COR-L47 (cell line): Measurements from ENCODE around the gene STAT5B.

Source experiments
- DNase-seq: peaks from one replicate; lab custom pipeline; 2025; lab: John Stamatoyannopoulos, UW

STAT5B gene

GRCh38 chr17:42284566-42284965 is 8.4 kb upstream of the STAT5B start:
- DNase-seq = no peak

- no peak for DNase-seq
Observed at GRCh38 chr17:42284024-42284369, 7.8 kb upstream of the STAT5B start.

GRCh38 chr17:42283241-42284023 is 7.2 kb upstream of the STAT5B start:
- no peak for DNase-seq

GRCh38 chr17:42282478-42283080 is 6.4 kb upstream of the STAT5B start:
- DNase-seq = no peak

- peak; percentile 83 for DNase-seq
Observed at GRCh38 chr17:42281571-42282096, 5.4 kb upstream of the STAT5B start.

- DNase-seq = no peak
Observed at GRCh38 chr17:42279776-42280630, 3.8 kb upstream of the STAT5B start.

GRCh38 chr17:42277342-42277712 is 1.1 kb upstream of the STAT5B start:
- no peak for DNase-seq

GRCh38 chr17:42276609-42277341 is 584 bp upstream of the STAT5B start:
- peak; percentile 57 for DNase-seq

- no peak for DNase-seq
Observed at GRCh38 chr17:42275527-42276358, 448 bp downstream of the STAT5B start.

GRCh38 chr17:42274812-42275526 is 1.2 kb downstream of the STAT5B start:
- no peak for DNase-seq

- DNase-seq = no peak
Observed at GRCh38 chr17:42274253-42274542, 2.0 kb downstream of the STAT5B start.

GRCh38 chr17:42273474-42274252 is 2.5 kb downstream of the STAT5B start:
- no peak for DNase-seq

GRCh38 chr17:42272162-42272907 is 3.9 kb downstream of the STAT5B start:
- DNase-seq = no peak

GRCh38 chr17:42271779-42272035 is 4.5 kb downstream of the STAT5B start:
- no peak for DNase-seq

GRCh38 chr17:42271006-42271778 is 5.0 kb downstream of the STAT5B start:
- no peak for DNase-seq

- DNase-seq = no peak
Observed at GRCh38 chr17:42270596-42270995, 5.6 kb downstream of the STAT5B start.

- DNase-seq = no peak
Observed at GRCh38 chr17:42270170-42270535, 6.0 kb downstream of the STAT5B start.

GRCh38 chr17:42268236-42268635 is 8.0 kb downstream of the STAT5B start:
- DNase-seq = no peak
